Dedifferentiated amniotic fluid mesenchymal stem cell (primary cell): ENCODE results near the gene RHBDL1.

Experiments
- DNase-seq: peaks from one replicate; pipeline ENCODE4 v3.0.0-alpha.2; 2016; ENCODE audit errors: extremely low spot score

Gene RHBDL1

GRCh38 chr16:672851-673250 lies 2.6 kb upstream of the RHBDL1 start:
- no peak for DNase-seq

DNA sequence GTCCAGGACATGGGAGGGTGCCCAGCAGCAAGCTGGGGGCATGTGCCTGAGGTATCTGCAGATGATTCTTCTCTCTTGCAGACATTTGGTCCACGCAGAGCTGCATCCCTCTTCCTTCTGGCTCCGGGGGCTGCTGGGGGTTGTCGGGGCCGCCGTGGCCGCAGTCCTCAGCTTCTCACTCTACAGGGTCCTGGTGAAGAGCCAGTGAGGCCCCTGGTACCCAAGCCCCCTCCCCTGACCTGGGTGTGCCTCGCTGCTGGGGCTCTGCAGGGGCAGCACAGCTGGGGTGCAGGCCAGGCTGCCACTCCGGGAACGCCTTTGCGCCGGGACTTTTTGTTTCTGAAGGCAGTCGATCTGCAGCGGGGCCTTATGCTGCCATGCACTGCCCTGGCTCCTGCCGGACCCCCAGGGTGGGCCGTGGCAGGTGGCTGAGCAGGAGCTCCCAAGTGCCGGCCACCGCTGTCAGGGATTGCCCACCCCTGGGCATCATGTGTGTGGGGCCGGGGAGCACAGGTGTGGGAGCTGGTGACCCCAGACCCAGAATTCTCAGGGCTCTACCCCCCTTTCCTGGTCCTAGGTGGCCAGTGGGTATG lies 2.0 kb upstream of the RHBDL1 start:
- no peak for DNase-seq

DNA sequence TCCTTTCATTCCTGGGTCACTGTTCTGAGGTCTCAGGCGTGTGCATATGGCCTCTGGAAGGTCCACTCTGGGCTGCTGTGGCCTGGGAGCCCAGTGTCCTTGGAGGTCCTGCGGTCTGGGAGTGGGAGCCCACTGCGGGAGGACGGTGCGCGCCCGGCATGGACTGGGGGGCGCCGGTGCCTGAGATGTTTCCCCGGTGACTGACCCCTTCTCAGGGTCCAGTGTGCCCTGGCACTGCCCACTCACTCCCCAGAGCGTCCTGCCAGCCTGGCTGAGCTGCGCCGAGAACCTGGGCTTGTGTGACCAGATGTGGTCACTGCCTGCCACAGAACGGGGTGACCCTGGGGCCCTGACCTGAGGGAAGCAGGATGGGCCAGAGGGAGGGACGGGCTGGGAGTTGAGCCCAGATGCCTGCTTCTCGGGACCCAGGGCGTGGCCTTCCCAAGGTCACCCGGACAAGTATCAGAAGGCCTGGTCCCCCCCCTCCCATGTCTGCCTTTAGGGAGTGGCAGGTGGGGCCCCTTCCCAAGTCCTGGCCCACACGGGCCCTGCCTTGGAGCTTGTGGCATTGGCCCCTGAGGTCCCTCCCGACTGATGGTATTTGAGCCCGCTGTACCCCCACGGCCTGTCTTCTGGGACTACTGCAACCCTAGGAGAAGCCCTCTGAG lies 1.1 kb upstream of the RHBDL1 start:
- DNase-seq, result no peak

- DNase-seq, result no peak
Observed at GRCh38 chr16:675884-676564, 553 bp downstream of the RHBDL1 start.

DNA sequence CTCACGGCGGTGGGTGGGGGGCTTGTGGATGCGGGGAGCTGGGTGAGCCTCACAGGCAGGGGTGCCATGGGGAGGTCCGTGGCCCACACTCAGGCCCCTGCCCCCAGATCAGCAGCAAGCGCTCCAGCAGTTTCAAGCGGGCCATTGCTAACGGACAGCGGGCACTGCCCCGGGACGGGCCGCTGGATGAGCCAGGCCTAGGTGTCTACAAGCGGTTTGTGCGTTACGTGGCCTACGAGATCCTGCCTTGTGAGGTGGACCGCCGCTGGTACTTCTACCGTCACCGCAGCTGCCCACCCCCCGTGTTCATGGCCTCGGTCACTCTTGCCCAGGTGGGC lies 1.1 kb downstream of the RHBDL1 start:
- DNase-seq, result no peak

- DNase-seq, result no peak
Observed at GRCh38 chr16:676913-677312, 1.4 kb downstream of the RHBDL1 start.

DNA sequence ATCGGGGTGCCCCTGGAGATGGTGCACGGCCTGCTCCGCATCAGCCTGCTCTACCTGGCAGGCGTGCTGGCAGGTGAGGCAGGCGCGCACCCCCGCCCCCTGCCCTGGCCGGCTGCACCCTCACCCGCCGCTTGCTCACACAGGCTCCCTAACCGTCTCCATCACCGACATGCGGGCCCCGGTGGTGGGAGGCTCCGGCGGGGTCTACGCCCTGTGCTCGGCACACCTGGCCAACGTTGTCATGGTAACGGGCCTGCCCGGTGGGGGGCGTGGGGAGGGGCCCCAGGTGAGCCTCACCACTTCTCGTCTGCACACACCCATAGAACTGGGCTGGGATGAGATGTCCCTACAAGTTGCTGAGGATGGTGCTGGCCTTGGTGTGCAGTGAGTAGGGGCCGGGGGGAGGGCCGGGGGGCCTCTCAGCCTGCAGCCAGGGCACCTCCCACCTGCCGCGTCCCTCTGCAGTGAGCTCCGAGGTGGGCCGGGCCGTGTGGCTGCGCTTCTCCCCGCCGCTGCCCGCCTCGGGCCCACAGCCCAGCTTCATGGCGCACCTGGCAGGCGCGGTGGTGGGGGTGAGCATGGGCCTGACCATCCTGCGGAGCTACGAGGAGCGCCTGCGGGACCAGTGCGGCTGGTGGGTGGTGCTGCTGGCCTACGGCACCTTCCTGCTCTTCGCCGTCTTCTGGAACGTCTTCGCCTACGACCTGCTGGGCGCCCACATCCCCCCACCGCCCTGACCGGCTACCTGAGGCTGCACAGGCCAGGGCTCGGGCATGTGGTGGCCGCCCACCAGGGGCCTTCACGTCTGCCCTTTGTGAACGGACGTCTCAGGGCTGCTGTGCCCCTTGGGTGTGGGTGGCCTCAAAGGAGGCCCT lies 2.1 kb downstream of the RHBDL1 start:
- DNase-seq, result no peak

DNA sequence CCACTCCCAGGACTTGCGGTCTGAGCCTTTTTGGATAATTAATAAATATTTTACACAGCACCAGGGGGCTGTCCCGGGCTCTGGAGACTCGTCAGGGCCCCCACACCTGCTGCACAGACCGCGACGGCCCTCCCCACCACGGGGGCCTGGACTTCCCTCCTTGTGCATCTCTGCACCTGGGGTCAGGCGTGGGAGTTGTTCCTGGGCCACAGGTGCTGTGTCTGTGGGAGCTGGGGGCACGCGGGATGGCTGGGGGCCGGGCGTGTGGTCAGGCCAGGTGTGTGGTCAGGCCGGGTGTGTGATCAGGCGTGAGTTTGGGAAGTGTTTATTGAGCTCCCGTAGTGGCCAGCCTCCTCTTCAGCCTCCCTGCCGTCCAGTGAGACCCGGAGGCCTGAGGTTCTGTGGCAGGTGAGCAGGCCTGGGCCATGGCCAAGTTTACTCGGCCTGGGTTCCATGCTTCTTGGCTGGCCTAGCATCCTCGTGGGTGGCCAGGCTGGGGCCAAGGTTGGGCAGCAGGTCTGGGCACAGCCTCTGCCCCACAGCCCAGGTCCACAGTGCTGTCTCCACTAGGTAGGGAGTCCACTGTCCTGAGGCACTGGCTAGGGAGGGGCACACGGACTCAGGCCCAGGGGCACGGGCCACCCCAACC lies 2.9 kb downstream of the RHBDL1 start:
- DNase-seq, result no peak

DNA sequence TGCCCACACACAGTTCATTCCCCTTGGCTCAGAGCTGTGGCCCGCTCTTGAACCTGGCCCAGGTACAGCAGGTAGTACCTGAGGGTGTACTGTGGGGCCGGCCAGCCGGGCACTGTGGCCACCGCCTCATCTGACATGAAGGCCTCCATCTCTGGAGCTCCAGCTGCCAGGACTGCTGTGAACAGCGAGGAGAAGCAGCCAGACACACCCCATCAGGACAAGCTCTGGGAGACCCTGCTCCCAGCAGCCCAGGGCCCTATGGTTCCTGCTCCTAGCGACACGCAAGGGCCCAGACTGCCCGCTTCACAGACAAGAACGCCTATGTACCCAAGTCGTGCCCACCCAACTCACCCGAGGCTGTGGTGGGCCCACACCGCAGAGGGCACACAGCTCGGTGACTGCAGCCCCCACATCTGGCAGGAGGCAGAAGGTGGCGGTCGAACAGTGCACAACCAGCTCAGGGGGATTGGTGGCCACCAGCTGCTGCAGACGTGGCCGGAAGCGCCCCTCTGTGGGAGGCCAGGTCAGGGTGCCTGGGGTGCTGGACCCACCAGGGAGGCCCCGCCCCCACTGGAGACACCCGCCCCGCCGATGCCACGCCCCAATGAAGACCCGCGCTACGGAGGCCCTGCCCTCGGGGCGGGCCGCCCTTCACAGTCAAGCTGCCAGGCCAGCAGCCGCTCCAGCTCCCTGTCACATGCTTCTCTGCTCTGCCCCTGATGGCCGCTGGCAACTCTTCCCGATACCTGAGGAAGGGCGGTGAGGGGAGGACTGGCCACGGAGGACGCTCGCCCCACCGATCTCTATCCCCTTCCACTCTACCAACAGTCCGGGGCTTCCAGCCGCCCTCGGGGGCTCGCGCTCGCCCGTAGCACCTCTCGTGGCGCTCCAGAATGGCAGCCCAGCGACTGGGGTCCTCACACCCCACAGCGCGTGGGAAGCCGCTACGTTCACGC lies 3.7 kb downstream of the RHBDL1 start:
- DNase-seq, result peak; percentile 28

DNA sequence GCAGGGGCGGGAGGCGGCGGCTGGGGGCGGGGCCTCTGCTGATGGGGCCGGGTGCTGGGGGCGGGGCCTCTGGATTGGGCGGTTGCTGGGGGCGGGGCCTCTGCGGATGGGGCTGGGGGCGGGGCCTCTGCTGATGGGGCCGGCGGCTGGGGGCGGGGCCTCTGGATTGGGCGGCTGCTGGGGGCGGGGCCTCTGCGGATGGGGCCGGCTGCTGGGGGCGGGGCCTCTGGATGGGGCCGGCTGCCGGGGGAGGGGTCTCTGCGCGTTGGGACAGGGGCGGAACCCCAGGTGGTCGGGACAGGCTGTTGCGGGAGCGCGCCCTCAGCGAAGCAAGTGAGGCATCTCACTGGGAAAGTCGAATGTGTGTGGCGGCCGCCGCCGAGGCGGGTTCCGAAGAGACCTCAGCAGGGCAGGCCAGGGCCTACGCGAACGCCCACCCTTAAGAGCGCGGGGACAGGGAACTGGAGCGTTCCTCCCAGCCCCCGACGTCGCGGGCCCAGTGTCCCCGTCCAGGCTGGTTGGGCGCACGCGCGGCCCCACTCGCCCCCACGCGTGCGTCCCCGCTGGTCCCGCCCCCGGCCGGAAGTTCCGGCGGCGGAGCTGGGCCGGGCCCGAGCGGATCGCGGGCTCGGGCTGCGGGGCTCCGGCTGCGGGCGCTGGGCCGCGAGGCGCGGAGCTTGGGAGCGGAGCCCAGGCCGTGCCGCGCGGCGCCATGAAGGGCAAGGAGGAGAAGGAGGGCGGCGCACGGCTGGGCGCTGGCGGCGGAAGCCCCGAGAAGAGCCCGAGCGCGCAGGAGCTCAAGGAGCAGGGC lies 4.5 kb downstream of the RHBDL1 start, which contains the start of gene STUB1:
STUB1 (plus strand) TSS at position 597 of the 811 bp plus-strand sequence; CDS start at position 713, 116 bp downstream.
- DNase-seq, result peak; percentile 75

DNA sequence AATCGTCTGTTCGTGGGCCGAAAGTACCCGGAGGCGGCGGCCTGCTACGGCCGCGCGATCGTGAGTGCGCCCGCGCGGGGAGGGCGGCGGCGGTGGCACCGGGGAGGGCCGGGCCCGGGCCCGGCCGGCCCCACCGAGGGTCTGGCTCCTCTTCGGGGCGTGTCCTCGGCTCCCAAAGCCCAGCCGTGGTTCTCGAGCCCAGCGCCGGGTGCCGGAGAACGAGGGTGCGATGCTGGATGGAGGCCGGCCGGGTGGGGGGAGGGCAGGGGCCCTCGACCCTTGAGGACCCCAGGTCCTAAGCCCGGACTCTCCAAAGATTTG lies 5.1 kb downstream of the RHBDL1 start:
- no peak for DNase-seq

- no peak for DNase-seq
Observed at GRCh38 chr16:680967-681745, 5.7 kb downstream of the RHBDL1 start.

DNA sequence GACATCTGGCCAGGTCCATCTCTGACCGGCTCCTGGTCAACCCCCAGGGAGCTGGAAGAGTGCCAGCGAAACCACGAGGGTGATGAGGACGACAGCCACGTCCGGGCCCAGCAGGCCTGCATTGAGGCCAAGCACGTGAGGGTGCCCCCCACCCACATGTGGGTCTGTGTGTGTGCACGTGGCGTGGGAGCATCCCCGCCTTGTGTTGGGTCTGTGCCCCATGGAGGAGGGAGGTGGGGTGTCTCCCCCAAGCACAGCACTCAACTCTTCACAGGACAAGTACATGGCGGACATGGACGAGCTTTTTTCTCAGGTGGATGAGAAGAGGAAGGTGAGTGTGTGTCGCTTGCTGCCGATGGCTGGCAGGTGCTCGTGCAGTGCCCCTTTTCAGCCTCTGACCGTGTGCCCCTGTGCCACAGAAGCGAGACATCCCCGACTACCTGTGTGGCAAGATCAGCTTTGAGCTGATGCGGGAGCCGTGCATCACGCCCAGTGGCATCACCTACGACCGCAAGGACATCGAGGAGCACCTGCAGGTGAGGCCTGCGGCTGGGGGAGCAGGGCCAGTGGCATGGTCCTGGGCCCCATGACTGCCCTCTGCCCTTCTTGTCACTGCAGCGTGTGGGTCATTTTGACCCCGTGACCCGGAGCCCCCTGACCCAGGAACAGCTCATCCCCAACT lies 6.4 kb downstream of the RHBDL1 start:
- no peak for DNase-seq

GRCh38 chr16:682493-683395 lies 7.3 kb downstream of the RHBDL1 start:
- no peak for DNase-seq

- DNase-seq, result no peak
Observed at GRCh38 chr16:683396-684070, 8.1 kb downstream of the RHBDL1 start.

- DNase-seq, result peak; percentile 92
Observed at GRCh38 chr16:684071-684794, 8.8 kb downstream of the RHBDL1 start, which contains the start of gene JMJD8. TSS of gene JMJD8 (minus strand) at chr16:684334. CDS start at chr16:684319, 15 bp downstream.
